SK-N-SH treated with all-trans-retinoic acid at 6 μM for 48 hours (cell line): Measurements from ENCODE around the gene SPAG5.
A peak's percentile ranks its signal among the peaks of the same experiment; 100 is the strongest.

ENCODE experiments used
- ATAC-seq: fragments of 200-7000 bp; cut with Tn5 transposase; 3 replicates; pipeline ENCODE4 v1.9.1; 2020; ENCODE audit warnings: mild to moderate bottlenecking, moderate library complexity
- BACH2 ChIP-seq: fragments of 250-450 bp; sonication (Bioruptor Pico); IDR thresholded peaks from 2 replicates; pipeline ENCODE4 v1.9.0; 2021; ENCODE audit warnings: mild to moderate bottlenecking, borderline replicate concordance
- CREB5 ChIP-seq: fragments of 250-450 bp; sonication (Bioruptor Pico); IDR thresholded peaks from 2 replicates; pipeline ENCODE4 v1.5.1; 2020; ENCODE audit warnings: low read depth, mild to moderate bottlenecking, moderate library complexity
- CSDC2 ChIP-seq: fragments of 250-450 bp; sonication (Bioruptor Pico); IDR thresholded peaks from 2 replicates; pipeline ENCODE4 v1.5.0; 2020; ENCODE audit warnings: mild to moderate bottlenecking, moderate library complexity
- CSRNP3 ChIP-seq: fragments of 250-450 bp; sonication (Bioruptor Pico); IDR thresholded peaks from 2 replicates; pipeline ENCODE4 v1.5.1; 2021; ENCODE audit warnings: mild to moderate bottlenecking, moderate library complexity
- ESRRG ChIP-seq: fragments of 250-450 bp; sonication (Bioruptor Pico); IDR thresholded peaks from 2 replicates; pipeline ENCODE4 v1.6.1; 2021; ENCODE audit warnings: mild to moderate bottlenecking
- GLIS3 ChIP-seq: fragments of 250-450 bp; sonication (Bioruptor Pico); IDR thresholded peaks from 2 replicates; pipeline ENCODE4 v1.5.0; 2020; ENCODE audit warnings: mild to moderate bottlenecking, moderate library complexity
- ISL1 ChIP-seq: fragments of 250-450 bp; sonication (Bioruptor Pico); IDR thresholded peaks from 2 replicates; pipeline ENCODE4 v2.1.2; 2022; ENCODE audit warnings: mild to moderate bottlenecking, moderate library complexity
- OSR1 ChIP-seq: fragments of 250-450 bp; sonication (Bioruptor Pico); IDR thresholded peaks from 2 replicates; pipeline ENCODE4 v1.8.0; 2022; ENCODE audit warnings: moderate library complexity, mild to moderate bottlenecking, inconsistent platforms
- POU6F1 ChIP-seq: fragments of 250-450 bp; sonication (Bioruptor Pico); IDR thresholded peaks from 2 replicates; pipeline ENCODE4 v1.8.0; 2021; ENCODE audit warnings: low read depth, mild to moderate bottlenecking, moderate library complexity, borderline replicate concordance
- PPARA ChIP-seq: fragments of 250-450 bp; sonication (Bioruptor Pico); IDR thresholded peaks from 2 replicates; pipeline ENCODE4 v1.5.0; 2020; ENCODE audit warnings: mild to moderate bottlenecking, borderline replicate concordance
- SNAI2 ChIP-seq: fragments of 250-450 bp; sonication (Bioruptor Pico); IDR thresholded peaks from 2 replicates; pipeline ENCODE4 v1.5.0; 2020; ENCODE audit warnings: mild to moderate bottlenecking, moderate library complexity
- TOX ChIP-seq: fragments of 250-450 bp; sonication (Bioruptor Pico); IDR thresholded peaks from 2 replicates; pipeline ENCODE4 v1.8.0; 2021; ENCODE audit warnings: mild to moderate bottlenecking, moderate library complexity, borderline replicate concordance
- TSHZ2 ChIP-seq: fragments of 250-450 bp; sonication (Bioruptor Pico); IDR thresholded peaks from 2 replicates; pipeline ENCODE4 v1.5.0; 2020; ENCODE audit warnings: mild to moderate bottlenecking, moderate library complexity
- ZC3H10 ChIP-seq: fragments of 250-450 bp; sonication (Bioruptor Pico); IDR thresholded peaks from 2 replicates; pipeline ENCODE4 v1.5.1; 2021; ENCODE audit warnings: mild to moderate bottlenecking, moderate library complexity
- ZFP3 ChIP-seq: fragments of 250-450 bp; sonication (Bioruptor Pico); IDR thresholded peaks from 2 replicates; pipeline ENCODE4 v1.5.0; 2020; ENCODE audit warnings: mild to moderate bottlenecking, moderate library complexity
- ZFP30 ChIP-seq: fragments of 450-650 bp; formaldehyde crosslinking; IDR thresholded peaks from 2 replicates; pipeline ENCODE4 v1.5.0; 2022; ENCODE audit warnings: mild to moderate bottlenecking, moderate library complexity
- ZNF565 ChIP-seq: fragments of 450-650 bp; formaldehyde crosslinking; conservative IDR thresholded peaks from 2 replicates; pipeline ENCODE4 v1.5.0; 2020; ENCODE audit warnings: low read depth, mild to moderate bottlenecking, moderate library complexity
- ZNF8 ChIP-seq: fragments of 450-650 bp; formaldehyde crosslinking; IDR thresholded peaks from 2 replicates; pipeline ENCODE4 v1.5.0; 2020; ENCODE audit warnings: mild to moderate bottlenecking, moderate library complexity

SPAG5 gene

DNA sequence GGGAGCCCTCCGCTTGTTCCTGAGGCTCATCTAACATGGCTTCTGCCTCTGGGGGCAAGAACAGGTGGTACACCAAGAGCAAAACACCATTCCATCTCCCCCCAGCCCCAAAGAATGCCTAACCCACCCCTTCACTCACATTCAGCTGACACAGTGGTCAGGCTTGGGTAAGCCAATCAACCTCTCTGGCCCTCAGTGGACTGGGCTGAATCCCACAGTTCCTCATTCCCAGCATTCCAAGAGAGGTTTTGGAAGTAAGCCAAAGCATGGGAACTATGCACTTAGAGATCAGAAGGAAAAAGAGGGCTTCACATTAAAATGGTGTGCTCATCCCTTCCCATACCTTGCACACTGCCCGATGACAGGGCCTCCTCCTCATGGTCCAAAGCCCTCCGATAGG, 35.4 kb downstream of the SPAG5 start:
- TF ChIP-seq TSHZ2 (no peak), ISL1 (CRISPR knock-in tag) (peak; percentile 39; the same call in 1 of the 2 replicates)
- TF ChIP-seq, all 23 proteins: peak for 1

GRCh38 chr17:28555022-28555421, 43.8 kb downstream of the SPAG5 start:
- no peak for TF ChIP-seq TOX (CRISPR knock-in tag)
- no peak for TF ChIP-seq ZC3H10 (CRISPR knock-in tag)
- no peak for TF ChIP-seq ZFP30
- TF ChIP-seq OSR1: no peak
- TF ChIP-seq, all 23 proteins: peak for 0
- ATAC-seq: no peak

More for the DNA sequence above, 35.4 kb downstream of the SPAG5 start:
- peak; percentile 88 for ATAC-seq

DNA sequence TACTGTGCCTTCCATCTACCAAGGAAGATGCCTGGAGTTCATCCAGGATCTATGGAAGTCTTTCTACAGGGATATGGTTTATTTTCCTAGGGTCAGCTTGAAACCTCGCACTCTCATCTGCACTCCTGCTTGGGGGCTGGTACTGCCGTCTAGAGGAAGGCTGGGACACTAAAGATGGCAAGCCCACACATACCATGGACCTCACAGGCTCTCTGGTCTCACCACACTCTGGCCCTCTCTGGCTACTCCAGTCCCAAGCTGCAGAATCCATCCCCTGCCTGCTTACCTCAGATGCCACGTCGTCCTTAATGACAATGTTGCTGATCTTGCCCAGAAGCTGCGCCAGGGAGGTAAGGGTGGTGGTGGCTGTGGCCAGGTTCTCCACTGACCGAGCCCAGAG, 44.3 kb downstream of the SPAG5 start:
- TF ChIP-seq ZFP3 (CRISPR knock-in tag): no peak
- TF ChIP-seq, all 23 proteins: peak for 0
- no peak for ATAC-seq

DNA sequence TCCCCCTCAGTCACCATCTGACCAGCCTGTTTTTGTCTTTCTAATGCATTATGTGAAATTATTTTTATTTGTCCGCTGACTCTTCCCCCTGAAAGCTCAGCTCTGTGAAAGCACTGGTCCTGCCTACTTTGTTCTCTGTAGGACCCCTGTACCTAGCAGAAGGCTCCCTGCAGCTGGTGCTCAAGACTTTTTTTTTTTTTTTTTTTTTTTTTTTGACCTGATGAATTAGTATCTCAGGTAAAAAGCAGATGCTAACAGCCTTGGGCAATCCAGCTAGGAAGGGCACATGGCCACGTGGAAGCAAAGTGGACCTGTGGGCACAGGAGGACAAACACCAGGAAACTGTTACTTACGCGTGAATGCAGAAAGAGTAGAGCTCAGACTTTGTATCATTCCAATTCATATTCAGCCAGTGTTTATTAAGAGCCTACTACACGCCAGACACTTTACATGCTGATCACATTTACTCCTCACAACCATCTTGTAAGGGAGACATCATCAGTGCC, 45.8 kb downstream of the SPAG5 start:
- ATAC-seq: no peak
- TF ChIP-seq TSHZ2 (no peak), GLIS3 (CRISPR knock-in tag) (no peak), PPARA (CRISPR knock-in tag) (no peak), TOX (CRISPR knock-in tag) (no peak), BACH2 (CRISPR knock-in tag) (no peak)

DNA sequence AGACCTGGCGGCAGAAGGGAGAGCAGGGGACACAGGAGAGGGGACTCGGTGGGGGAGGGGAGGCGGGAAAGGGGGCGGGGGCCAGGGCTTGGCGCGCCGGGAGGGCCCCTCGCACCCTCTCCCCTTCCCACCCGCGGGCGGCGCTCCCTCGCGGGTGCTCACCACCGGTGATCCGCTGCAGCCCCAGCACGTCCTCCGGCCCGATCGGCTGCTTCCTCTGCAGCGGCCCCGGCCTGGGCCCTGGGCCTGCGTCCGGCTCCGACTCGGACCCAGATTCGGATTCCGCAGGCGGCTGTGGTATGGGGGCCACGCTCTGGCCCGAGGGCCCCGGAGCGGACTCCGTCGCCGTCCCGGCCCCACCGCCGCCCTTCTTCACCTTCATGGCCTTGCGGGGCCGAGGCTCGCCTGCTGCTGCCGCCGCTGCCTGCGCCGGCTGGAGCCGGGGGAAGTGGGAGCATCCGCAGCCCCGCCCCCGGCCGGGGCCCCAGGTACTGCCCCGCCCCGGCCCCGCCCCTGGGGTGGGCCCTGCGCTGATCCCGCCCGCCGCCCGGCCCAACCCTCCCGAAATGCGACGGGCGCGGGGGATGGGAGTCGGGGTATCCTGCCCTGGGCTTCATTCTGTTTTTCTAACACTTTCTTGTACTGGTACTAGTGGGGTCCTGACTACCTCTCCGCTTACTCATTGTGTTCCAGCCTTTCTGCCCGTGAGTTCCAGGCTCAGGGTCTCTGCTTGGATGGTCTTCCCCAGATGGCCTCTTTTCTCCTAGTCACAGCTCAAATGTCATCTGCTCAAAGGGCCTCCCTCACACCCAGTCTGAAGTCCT, 46.4 kb downstream of the SPAG5 start, which contains the start of gene UNC119:
Gene UNC119 (minus strand): TSS at position 449 of the 824 bp plus-strand sequence. CDS start 67 bp downstream, at position 382.
- ATAC-seq: peak; percentile 92
- TF ChIP-seq POU6F1 (CRISPR knock-in tag): no peak
- TF ChIP-seq ZFP3 (CRISPR knock-in tag): no peak
- no peak for TF ChIP-seq CSRNP3 (CRISPR knock-in tag)
- no peak for TF ChIP-seq GLIS3 (CRISPR knock-in tag)
- no peak for TF ChIP-seq CREB5 (CRISPR knock-in tag)
- TF ChIP-seq PPARA (CRISPR knock-in tag): no peak
- TF ChIP-seq ISL1 (CRISPR knock-in tag): no peak
- no peak for TF ChIP-seq SNAI2 (CRISPR knock-in tag)
- no peak for TF ChIP-seq ZNF8 (CRISPR knock-in tag)
- no peak for TF ChIP-seq CSDC2
- TF ChIP-seq ESRRG: no peak
- TF ChIP-seq ZNF565 (CRISPR knock-in tag): no peak
